Fibroblast of lung (primary cell): ENCODE data around the gene CTNNA2. TPM values are rescaled to one million over a fixed set of nuclear protein-coding genes. Genes with fewer than 3 reads are reported as not detected.

Experiments used
- DNase-seq, 2 donors: peaks; one replicate each; pipeline versions ENCODE4 v3.0.0 to v3.0.0-alpha.2; 2010; ENCODE audit warnings: low read depth in 2 of 2
- H2AFZ ChIP-seq: 2 replicates; pipeline ENCODE4 v1.5.1; 2012; ENCODE audit warnings: low read length, control low read depth, inconsistent platforms
- H3K27ac ChIP-seq: 2 replicates; pipeline ENCODE4 v1.5.1; 2011; ENCODE audit warnings: low read length, control low read depth; ENCODE audit not compliant: insufficient read depth
- H3K27me3 ChIP-seq: 2 replicates; pipeline ENCODE4 v1.5.1; 2011; ENCODE audit warnings: mild to moderate bottlenecking, low read length; ENCODE audit not compliant: control insufficient read depth, insufficient read depth
- H3K36me3 ChIP-seq: 2 replicates; pipeline ENCODE4 v1.5.1; 2011; ENCODE audit warnings: low read length; ENCODE audit not compliant: control insufficient read depth, insufficient read depth
- H3K4me1 ChIP-seq: 2 replicates; pipeline ENCODE4 v1.5.1; 2011; ENCODE audit warnings: low read length; ENCODE audit not compliant: control insufficient read depth, insufficient read depth; ENCODE audit errors: extremely low read depth
- H3K4me2 ChIP-seq: 2 replicates; pipeline ENCODE4 v1.5.1; 2011; ENCODE audit warnings: low read length, control low read depth; ENCODE audit not compliant: insufficient read depth; ENCODE audit errors: extremely low read depth
- H3K4me3 ChIP-seq, 4 experiments: fragments of 200-600 bp in 1 of 4; sonication (generic) in 1 of 4; replicated peaks in 1 of 4; 2 replicates each; pipeline ENCODE4 v1.5.1; 2011 to 2016; ENCODE audit warnings: low read length in 4 of 4, low read depth in 3 of 4, mild to moderate bottlenecking in 3 of 4, control low read depth in 2 of 4, inconsistent platforms in 1 of 4, mixed read lengths in 1 of 4; ENCODE audit not compliant: insufficient read depth in 1 of 4; ENCODE audit errors: control extremely low read depth in 1 of 4
- H3K79me2 ChIP-seq: 2 replicates; pipeline ENCODE4 v1.5.1; 2012; ENCODE audit warnings: mild to moderate bottlenecking, low read length, inconsistent platforms; ENCODE audit not compliant: control insufficient read depth, insufficient read depth
- H3K9ac ChIP-seq: 2 replicates; pipeline ENCODE4 v1.5.1; 2011; ENCODE audit warnings: mild to moderate bottlenecking, low read length, control low read depth; ENCODE audit not compliant: insufficient read depth
- H3K9me3 ChIP-seq: 2 replicates; pipeline ENCODE4 v1.5.1; 2012; ENCODE audit warnings: low read depth, low read length; ENCODE audit not compliant: control insufficient read depth, insufficient read depth
- H4K20me1 ChIP-seq: 2 replicates; pipeline ENCODE4 v1.5.1; 2011; ENCODE audit warnings: low read length; ENCODE audit not compliant: control insufficient read depth, insufficient read depth; ENCODE audit errors: extremely low read depth
- EZH2 ChIP-seq: IDR thresholded peaks from 2 replicates; pipeline ENCODE4 v1.5.1; 2012; ENCODE audit warnings: low read length, control low read depth, mild to moderate bottlenecking; ENCODE audit errors: missing control alignments
- polyA plus RNA-seq, 2 donors: library from polyadenylated mRNA; depleted of rRNA in 1 of 2; stranded (reverse) in 1 of 2; unstranded in 1 of 2; fragments of >200 nt; gene quantifications; 2 replicates each; pipeline ENCODE4 v1.2.1, GENCODE V29; 2011 to 2012; ENCODE audit warnings: missing spikeins in 1 of 2
- total RNA-seq: library from RNA; depleted of rRNA; stranded (reverse); fragments of >200 nt; gene quantifications from 2 replicates; pipeline ENCODE4 v1.2.1, GENCODE V29; 2014
- TF ChIP-seq, protein P1 (sequence below), 2 donors: IDR thresholded peaks in 1 of 2; conservative IDR thresholded peaks in 1 of 2; 1 replicate in 1 of 2; 2 replicates in 1 of 2; pipeline ENCODE4 v1.5.1; 2011 to 2012; ENCODE audit warnings: low read length in 2 of 2, control low read depth in 1 of 2, inconsistent platforms in 1 of 2, low read depth in 1 of 2, mild to moderate bottlenecking in 1 of 2

Gene CTNNA2
- total and polyA plus RNA-seq, 2 donors (not counting 1 experiment from before 2014, with no cell fraction given) = not detected

DNA sequence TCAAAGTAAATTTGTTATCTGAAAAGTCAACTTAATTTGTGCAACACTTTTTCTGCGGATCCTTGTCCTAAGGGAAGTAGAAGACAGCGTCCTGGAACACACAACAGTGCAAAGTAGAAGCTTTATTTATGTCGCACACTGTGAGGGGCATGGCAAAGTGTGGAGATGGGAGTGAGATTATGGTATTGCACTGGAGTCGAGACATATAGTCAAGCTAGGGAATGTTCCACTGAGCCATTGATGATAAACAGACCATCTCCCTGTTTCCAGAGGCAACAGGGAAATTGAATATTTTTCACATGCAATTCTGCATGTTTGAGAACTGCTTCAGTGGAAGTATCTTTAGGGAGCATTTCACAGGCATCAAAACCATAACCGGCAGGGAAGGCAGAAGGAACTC, 745.5 kb downstream of the CTNNA2 start:
- no peak for TF ChIP-seq EZH2
- TF ChIP-seq, protein P1, sequence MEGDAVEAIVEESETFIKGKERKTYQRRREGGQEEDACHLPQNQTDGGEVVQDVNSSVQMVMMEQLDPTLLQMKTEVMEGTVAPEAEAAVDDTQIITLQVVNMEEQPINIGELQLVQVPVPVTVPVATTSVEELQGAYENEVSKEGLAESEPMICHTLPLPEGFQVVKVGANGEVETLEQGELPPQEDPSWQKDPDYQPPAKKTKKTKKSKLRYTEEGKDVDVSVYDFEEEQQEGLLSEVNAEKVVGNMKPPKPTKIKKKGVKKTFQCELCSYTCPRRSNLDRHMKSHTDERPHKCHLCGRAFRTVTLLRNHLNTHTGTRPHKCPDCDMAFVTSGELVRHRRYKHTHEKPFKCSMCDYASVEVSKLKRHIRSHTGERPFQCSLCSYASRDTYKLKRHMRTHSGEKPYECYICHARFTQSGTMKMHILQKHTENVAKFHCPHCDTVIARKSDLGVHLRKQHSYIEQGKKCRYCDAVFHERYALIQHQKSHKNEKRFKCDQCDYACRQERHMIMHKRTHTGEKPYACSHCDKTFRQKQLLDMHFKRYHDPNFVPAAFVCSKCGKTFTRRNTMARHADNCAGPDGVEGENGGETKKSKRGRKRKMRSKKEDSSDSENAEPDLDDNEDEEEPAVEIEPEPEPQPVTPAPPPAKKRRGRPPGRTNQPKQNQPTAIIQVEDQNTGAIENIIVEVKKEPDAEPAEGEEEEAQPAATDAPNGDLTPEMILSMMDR (conservative IDR thresholded peaks at IDR 0.05 in 1 of 2, IDR thresholded peaks at IDR 0.05 in 1 of 2; ENCODE audit: low read depth in 1 of 2, low read length in 2 of 2) = no peak

DNA sequence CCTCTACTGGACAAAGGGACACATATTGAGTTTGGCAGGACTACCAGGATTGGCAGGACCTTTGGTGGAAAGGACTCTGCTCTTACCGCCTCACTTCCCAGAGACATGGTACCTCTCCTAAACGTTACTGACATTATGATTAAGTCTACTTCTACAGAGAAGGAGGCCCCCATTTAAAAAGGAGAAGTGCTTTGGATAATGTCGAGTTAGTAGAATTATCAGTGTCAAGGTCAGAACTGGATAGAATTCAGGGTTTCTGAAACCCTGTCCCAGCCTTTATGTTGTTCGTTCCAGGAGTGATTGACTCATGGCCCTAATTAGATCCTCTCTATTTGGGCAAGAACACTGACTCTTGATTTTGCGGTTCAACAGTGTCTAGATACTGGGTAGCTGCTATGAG, 745.9 kb downstream of the CTNNA2 start:
- no peak for TF ChIP-seq EZH2
- TF ChIP-seq, protein P1 (conservative IDR thresholded peaks at IDR 0.05 in 1 of 2, IDR thresholded peaks at IDR 0.05 in 1 of 2; ENCODE audit: low read depth in 1 of 2, low read length in 2 of 2) = no peak

More for the DNA sequence above, 745.5 kb downstream of the CTNNA2 start:
- H3K9me3 ChIP-seq = no peaks in the 10 kb centered on the region
- no peak overlapping the region for H3K4me3 ChIP-seq
- H3K4me1 ChIP-seq = no peaks in the 10 kb centered on the region
- H3K27me3 ChIP-seq = no peaks in the 10 kb centered on the region
- no peak overlapping the region for H2AFZ ChIP-seq
- no peak overlapping the region for H3K9ac ChIP-seq
- H4K20me1 ChIP-seq = no peaks in the 10 kb centered on the region
- no peak for DNase-seq
- no peak overlapping the region for H3K27ac ChIP-seq
- no peaks in the 10 kb centered on the region for H3K36me3 ChIP-seq
- no peaks in the 10 kb centered on the region for H3K79me2 ChIP-seq
- H3K4me2 ChIP-seq = no peak overlapping the region

DNA sequence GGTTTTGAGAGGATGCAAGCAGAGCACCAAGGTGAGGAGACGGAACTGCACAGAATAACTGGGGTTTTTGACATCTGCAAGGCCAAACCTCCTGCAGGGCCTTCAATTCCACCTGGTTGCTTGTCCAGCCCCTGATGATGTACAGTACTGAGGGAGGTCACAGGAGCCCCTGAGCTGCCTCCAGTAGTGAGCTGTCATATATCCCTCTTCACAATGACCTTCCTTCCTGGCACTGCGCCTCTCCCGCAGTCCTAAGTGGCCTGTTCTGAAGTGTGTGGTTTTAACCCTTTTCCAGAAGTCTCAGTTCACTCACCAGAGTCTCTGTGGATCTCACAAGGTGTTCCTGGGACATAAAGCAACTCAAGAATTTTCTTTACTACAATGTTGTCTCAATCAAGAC, 746.4 kb downstream of the CTNNA2 start:
- Histone ChIP-seq H3K9ac (no peak overlapping the region), H3K9me3 (no peaks in the 10 kb centered on the region), H3K4me2 (no peak overlapping the region), H3K4me1 (no peaks in the 10 kb centered on the region), H4K20me1 (no peaks in the 10 kb centered on the region), H3K27ac (no peak overlapping the region), H2AFZ (no peak overlapping the region), H3K79me2 (no peaks in the 10 kb centered on the region), H3K27me3 (no peaks in the 10 kb centered on the region), H3K4me3 (no peak overlapping the region), H3K36me3 (no peaks in the 10 kb centered on the region)
- no peak for DNase-seq
- TF ChIP-seq EZH2 = no peak
- TF ChIP-seq, protein P1 (conservative IDR thresholded peaks at IDR 0.05 in 1 of 2, IDR thresholded peaks at IDR 0.05 in 1 of 2; ENCODE audit: low read depth in 1 of 2, low read length in 2 of 2) = no peak

More for the DNA sequence above, 745.9 kb downstream of the CTNNA2 start:
- no peaks in the 10 kb centered on the region for H3K79me2 ChIP-seq
- no peak overlapping the region for H2AFZ ChIP-seq
- no peaks in the 10 kb centered on the region for H3K27me3 ChIP-seq
- no peak for DNase-seq
- H3K36me3 ChIP-seq = no peaks in the 10 kb centered on the region
- no peak overlapping the region for H3K4me2 ChIP-seq
- H3K9me3 ChIP-seq = no peaks in the 10 kb centered on the region
- no peak overlapping the region for H3K9ac ChIP-seq
- no peak overlapping the region for H3K4me3 ChIP-seq
- no peaks in the 10 kb centered on the region for H4K20me1 ChIP-seq
- no peaks in the 10 kb centered on the region for H3K4me1 ChIP-seq
- H3K27ac ChIP-seq = no peak overlapping the region
